Measurements from ENCODE around the gene COL4A3.

DNA sequence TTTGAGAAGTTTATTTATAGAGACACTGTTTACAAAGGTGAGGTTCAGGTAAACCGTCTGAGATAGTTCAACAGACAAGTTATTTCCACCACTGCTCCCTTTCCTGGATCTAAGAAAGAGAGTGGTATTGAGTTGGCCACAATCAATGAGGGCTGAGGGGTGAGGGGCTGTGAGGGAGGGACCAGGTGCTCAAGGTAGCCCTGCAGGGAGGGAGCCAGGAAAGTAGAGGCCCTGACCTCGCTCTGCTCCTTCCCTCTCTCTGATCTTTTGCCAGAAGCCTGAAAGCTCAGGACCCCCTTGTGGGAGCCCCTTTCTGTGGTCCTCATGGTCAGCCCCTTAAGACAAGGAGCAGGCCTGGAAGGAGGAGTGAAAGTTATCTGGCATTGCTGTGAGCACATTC is 29.8 kb downstream of the COL4A3 start:
- TF ChIP-seq, protein P1, sequence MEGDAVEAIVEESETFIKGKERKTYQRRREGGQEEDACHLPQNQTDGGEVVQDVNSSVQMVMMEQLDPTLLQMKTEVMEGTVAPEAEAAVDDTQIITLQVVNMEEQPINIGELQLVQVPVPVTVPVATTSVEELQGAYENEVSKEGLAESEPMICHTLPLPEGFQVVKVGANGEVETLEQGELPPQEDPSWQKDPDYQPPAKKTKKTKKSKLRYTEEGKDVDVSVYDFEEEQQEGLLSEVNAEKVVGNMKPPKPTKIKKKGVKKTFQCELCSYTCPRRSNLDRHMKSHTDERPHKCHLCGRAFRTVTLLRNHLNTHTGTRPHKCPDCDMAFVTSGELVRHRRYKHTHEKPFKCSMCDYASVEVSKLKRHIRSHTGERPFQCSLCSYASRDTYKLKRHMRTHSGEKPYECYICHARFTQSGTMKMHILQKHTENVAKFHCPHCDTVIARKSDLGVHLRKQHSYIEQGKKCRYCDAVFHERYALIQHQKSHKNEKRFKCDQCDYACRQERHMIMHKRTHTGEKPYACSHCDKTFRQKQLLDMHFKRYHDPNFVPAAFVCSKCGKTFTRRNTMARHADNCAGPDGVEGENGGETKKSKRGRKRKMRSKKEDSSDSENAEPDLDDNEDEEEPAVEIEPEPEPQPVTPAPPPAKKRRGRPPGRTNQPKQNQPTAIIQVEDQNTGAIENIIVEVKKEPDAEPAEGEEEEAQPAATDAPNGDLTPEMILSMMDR (IDR thresholded peaks at IDR 0.05; ENCODE audit: insufficient read depth, low read depth, low read length) = no peak
- TF ChIP-seq EZH2 (IDR thresholded peaks at IDR 0.05; ENCODE audit: insufficient read depth, low read length) = no peak
